BJ (cell line): Measurements from ENCODE around the gene NTN3. TPM values are rescaled to one million over a fixed set of nuclear protein-coding genes. Genes with fewer than 3 reads are reported as not detected.

ENCODE experiments used
- CTCF ChIA-PET: fragments of 350-600 bp; formaldehyde crosslinking; extraction: SDS; loops from one replicate; lab custom pipeline; 2021; ENCODE audit warnings: antibody characterized with exemption, inconsistent platforms; lab: Yijun Ruan, JAX
- POLR2A ChIA-PET: fragments of 300-600 bp; sonication (Branson Sonifier 250); formaldehyde crosslinking; extraction: SDS; loops from one replicate; lab custom pipeline; 2021; ENCODE audit warnings: antibody characterized with exemption; lab: Charles Lee
- DNase-seq: peaks from one replicate; pipeline ENCODE4 v3.0.0-alpha.2; 2011; ENCODE audit warnings: low read depth
- H3K27me3 ChIP-seq: 2 replicates; pipeline ENCODE4 v1.6.0; 2011; ENCODE audit warnings: low read length; ENCODE audit not compliant: control insufficient read depth, insufficient read depth
- H3K36me3 ChIP-seq: 2 replicates; pipeline ENCODE4 v1.5.1; 2011; ENCODE audit warnings: low read length; ENCODE audit not compliant: control insufficient read depth, insufficient read depth
- H3K4me3 ChIP-seq: 2 replicates; pipeline ENCODE4 v1.5.1; 2011; ENCODE audit warnings: low read depth, mild to moderate bottlenecking, control low read depth, low read length
- polyA plus RNA-seq: library from polyadenylated mRNA; depleted of rRNA; stranded (reverse); fragments of >200 nt; gene quantifications from 2 replicates; pipeline ENCODE4 v1.2.3, GENCODE V29; 2011
- TF ChIP-seq, protein P1 (sequence below): IDR thresholded peaks from 2 replicates; pipeline ENCODE4 v1.5.1; 2011; ENCODE audit warnings: low read depth, mild to moderate bottlenecking, control low read depth, inconsistent platforms, low read length, moderate library complexity; ENCODE audit not compliant: insufficient read depth

Gene NTN3
- polyA plus RNA-seq, 1 experiment = 0.09 TPM

DNA sequence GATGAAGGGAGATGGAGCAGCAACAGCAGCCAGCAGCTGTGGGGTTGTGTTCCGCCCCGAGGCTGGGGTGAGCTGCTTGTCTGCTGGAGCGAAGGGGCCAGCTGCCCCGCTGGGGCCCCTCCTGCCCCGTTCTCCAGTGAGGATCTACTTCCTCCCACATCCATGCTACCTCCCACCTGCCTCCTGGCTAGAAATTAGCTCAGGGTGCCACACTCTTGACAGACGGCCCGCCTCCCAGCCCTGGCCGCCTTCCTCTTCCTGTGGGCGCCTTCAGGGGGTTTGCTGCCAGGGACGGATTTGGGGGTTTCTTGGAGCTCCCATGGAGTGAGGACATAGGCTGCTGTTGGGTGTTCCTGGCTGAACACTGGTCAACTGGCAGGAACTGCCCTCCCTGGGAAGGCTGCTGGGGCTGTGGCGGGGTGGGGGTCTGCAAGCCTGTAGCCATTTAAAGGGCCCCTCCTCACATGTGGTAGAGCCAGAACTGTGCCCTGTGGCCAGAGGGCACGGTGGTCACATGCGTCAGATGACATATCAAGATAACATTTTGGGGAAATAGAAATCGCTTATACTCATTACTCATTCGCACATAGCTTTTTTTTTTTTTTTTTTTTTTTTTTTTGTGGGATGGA is 16.9 kb downstream of the NTN3 start:
- Histone ChIP-seq H3K4me3 (no peak overlapping the region), H3K27me3 (no peaks in the 10 kb centered on the region), H3K36me3 (peaks cover 15% of the 10 kb centered on the region)
- TF ChIP-seq, protein P1, sequence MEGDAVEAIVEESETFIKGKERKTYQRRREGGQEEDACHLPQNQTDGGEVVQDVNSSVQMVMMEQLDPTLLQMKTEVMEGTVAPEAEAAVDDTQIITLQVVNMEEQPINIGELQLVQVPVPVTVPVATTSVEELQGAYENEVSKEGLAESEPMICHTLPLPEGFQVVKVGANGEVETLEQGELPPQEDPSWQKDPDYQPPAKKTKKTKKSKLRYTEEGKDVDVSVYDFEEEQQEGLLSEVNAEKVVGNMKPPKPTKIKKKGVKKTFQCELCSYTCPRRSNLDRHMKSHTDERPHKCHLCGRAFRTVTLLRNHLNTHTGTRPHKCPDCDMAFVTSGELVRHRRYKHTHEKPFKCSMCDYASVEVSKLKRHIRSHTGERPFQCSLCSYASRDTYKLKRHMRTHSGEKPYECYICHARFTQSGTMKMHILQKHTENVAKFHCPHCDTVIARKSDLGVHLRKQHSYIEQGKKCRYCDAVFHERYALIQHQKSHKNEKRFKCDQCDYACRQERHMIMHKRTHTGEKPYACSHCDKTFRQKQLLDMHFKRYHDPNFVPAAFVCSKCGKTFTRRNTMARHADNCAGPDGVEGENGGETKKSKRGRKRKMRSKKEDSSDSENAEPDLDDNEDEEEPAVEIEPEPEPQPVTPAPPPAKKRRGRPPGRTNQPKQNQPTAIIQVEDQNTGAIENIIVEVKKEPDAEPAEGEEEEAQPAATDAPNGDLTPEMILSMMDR = no peak
- POLR2A ChIA-PET = interaction anchor here (0.6 kb wide), 1 partner anchor 28 kb away, joined by 5 read pairs; the partner anchor contains the start of gene TEDC2
- DNase-seq = no peak
- CTCF ChIA-PET = interaction anchor here (1.1 to 8.3 kb wide), 3 partner anchors 13 to 148 kb away, joined by 3 to 63 read pairs (median 4); no protein-coding TSS in a partner anchor

DNA sequence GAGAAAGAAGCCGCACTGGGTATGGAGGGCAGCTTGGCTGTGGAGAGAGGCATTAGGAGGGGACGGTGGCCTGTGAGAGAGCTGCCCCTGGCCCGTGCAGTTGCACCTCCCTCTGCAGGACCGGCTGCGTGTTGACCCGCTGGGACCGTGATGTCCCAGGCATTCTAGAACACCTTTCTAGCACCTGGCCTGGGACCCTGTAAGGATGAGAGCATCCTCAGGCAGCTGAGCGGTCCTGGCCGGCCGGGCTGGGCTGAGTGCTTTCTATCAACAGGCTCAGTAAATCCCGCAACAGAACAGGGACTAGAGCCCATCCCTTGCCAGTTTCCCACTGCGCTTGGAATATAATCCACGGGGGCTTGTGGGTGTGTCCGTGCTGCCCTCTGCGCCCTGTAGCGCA is 18.5 kb downstream of the NTN3 start:
- TF ChIP-seq, protein P1 = no peak
- CTCF ChIA-PET = interaction anchor here (0.5 to 8.3 kb wide), 4 partner anchors 12 to 242 kb away, joined by 3 to 63 read pairs (median 4); partner anchors contain the start of genes ECI1 and TBC1D24
- Histone ChIP-seq H3K4me3 (no peak overlapping the region), H3K27me3 (no peaks in the 10 kb centered on the region), H3K36me3 (peaks cover 15% of the 10 kb centered on the region)
- no peak for DNase-seq
- POLR2A ChIA-PET = no interaction called here

- no peak for DNase-seq
- CTCF ChIA-PET = interaction anchor here (0.5 to 3.2 kb wide), 3 partner anchors 11 to 243 kb away, joined by 3 to 19 read pairs (median 4); partner anchors contain the start of gene ECI1
- TF ChIP-seq, protein P1 = no peak
Measured at GRCh38 chr16:2490190-2491105, 19.4 kb downstream of the NTN3 start.

GRCh38 chr16:2492292-2492691 is 21.2 kb downstream of the NTN3 start:
- ChIA-PET CTCF (interaction anchor here (0.6 to 3.2 kb wide), 3 partner anchors 9 to 239 kb away, joined by 3 to 19 read pairs (median 4); no protein-coding TSS in a partner anchor), POLR2A (no interaction called here)
- TF ChIP-seq, protein P1 = no peak
- no peaks in the 10 kb centered on the region for H3K27me3 ChIP-seq
- no peak overlapping the region for H3K4me3 ChIP-seq
- no peak for DNase-seq
- peaks cover 23% of the 10 kb centered on the region for H3K36me3 ChIP-seq

More at GRCh38 chr16:2490190-2491105, 19.4 kb downstream of the NTN3 start:
- Histone ChIP-seq H3K27me3 (no peaks in the 10 kb centered on the region), H3K36me3 (peaks cover 15% of the 10 kb centered on the region), H3K4me3 (no peak overlapping the region)
- POLR2A ChIA-PET = no interaction called here

- Histone ChIP-seq H3K4me3 (no peak overlapping the region), H3K27me3 (no peaks in the 10 kb centered on the region), H3K36me3 (peaks cover 33% of the 10 kb centered on the region)
- no peak for DNase-seq
- TF ChIP-seq, protein P1 = no peak
- ChIA-PET CTCF (interaction anchor here (0.6 to 3.2 kb wide), 2 partner anchors 8 to 150 kb away, joined by 3 to 19 read pairs; no protein-coding TSS in a partner anchor), POLR2A (no interaction called here)
Measured at GRCh38 chr16:2493605-2494004, 22.5 kb downstream of the NTN3 start.
